Activated naive CD4-positive, alpha-beta T cell treated with anti-CD3 and anti-CD28 coated beads, Interleukin-2, amount 50 U/mL, for 72 hours (primary cell): ENCODE results near the gene NXN. TPM values are rescaled to one million over a fixed set of nuclear protein-coding genes. Genes with fewer than 3 reads are reported as not detected.

Source experiments
- ATAC-seq, 2 donors: fragments of 150-1000 bp; cut with Tn5 transposase; 2 replicates each; pipeline ENCODE4 v1.10.0; 2021; ENCODE audit warnings: mild to moderate bottlenecking in 2 of 2, moderate library complexity in 2 of 2
- DNase-seq, 2 donors: peaks; one replicate each; pipeline ENCODE4 v3.0.0; 2021 to 2022; ENCODE audit warnings: low spot score in 2 of 2
- H3K27ac Mint-ChIP-seq, 2 donors: one replicate each; pipeline ENCODE4 v1.8.0; 2022; ENCODE audit warnings: mild to moderate bottlenecking in 2 of 2, mixed read lengths in 2 of 2
- H3K36me3 Mint-ChIP-seq, 2 donors: one replicate each; pipeline ENCODE4 v1.8.0; 2022; ENCODE audit warnings: mixed read lengths in 2 of 2
- H3K9me3 Mint-ChIP-seq, 2 donors: one replicate each; pipeline ENCODE4 v1.8.0; 2022; ENCODE audit warnings: mixed read lengths in 2 of 2
- total RNA-seq, 2 donors: library from RNA; stranded (reverse); gene quantifications; one replicate each; pipeline ENCODE4 v1.2.3, GENCODE V29; 2022

Gene NXN
- total RNA-seq, 2 donors from 2014 or later: 0.39 to 0.80 TPM

- H3K9me3 Mint-ChIP-seq: no peaks in the 10 kb centered on the region
- H3K27ac Mint-ChIP-seq: no peak overlapping the region
- H3K36me3 Mint-ChIP-seq: no peaks in the 10 kb centered on the region
- ATAC-seq (no peak), DNase-seq (no peak)
These were observed 29.9 kb upstream of the NXN start for GRCh38 chr17:1009229-1010085.

GRCh38 chr17:1008008-1008761 lies 28.6 kb upstream of the NXN start:
- H3K9me3 Mint-ChIP-seq: no peaks in the 10 kb centered on the region
- no peaks in the 10 kb centered on the region for H3K36me3 Mint-ChIP-seq
- DNase-seq (no peak), ATAC-seq (no peak)
- no peak overlapping the region for H3K27ac Mint-ChIP-seq

GRCh38 chr17:1007310-1008007 lies 27.9 kb upstream of the NXN start:
- ATAC-seq: no peak
- Mint-ChIP-seq H3K36me3 (peaks cover 1 to 3% of the 10 kb centered on the region in 2 donors), H3K9me3 (no peaks in the 10 kb centered on the region), H3K27ac (peak overlapping the region in 1 of 2 donors; percentile 23)
- DNase-seq: no peak

DNA sequence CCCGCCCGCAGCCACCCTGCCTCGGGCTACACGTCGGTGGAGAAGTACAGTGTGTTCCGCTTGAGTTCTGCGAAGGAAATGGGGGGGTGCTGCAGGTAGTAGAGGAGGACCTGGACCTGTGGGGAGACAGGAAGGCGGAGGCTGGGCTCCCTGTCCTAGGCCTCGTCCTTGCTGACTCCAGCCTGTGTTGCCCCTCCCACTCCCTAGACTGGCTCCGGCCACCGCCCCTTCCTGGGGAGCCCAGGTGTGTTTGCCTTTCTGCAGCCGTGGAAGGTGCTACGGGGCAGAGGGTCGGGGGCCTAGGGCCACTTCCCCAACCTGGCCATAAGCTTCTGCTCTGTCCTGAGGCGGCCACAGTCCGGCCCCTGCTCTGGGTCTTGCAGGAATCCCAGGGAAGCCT lies 26.5 kb upstream of the NXN start:
- Mint-ChIP-seq H3K36me3 (peaks cover 4 to 8% of the 10 kb centered on the region in 2 donors), H3K9me3 (no peaks in the 10 kb centered on the region), H3K27ac (no peak overlapping the region)
- ATAC-seq: peak in 1 of 2 donors; percentile 35
- no peak for DNase-seq

GRCh38 chr17:1005361-1005946 lies 25.9 kb upstream of the NXN start:
- no peak for ATAC-seq
- Mint-ChIP-seq H3K27ac (peak overlapping the region; percentile 41 to 58), H3K36me3 (peaks cover 4 to 9% of the 10 kb centered on the region in 2 donors), H3K9me3 (no peaks in the 10 kb centered on the region)
- DNase-seq: no peak

- DNase-seq (no peak), ATAC-seq (no peak)
- Mint-ChIP-seq H3K36me3 (peaks cover 4 to 12% of the 10 kb centered on the region in 2 donors), H3K27ac (peak overlapping the region; percentile 41 to 58), H3K9me3 (no peaks in the 10 kb centered on the region)
These were observed 25.3 kb upstream of the NXN start for GRCh38 chr17:1004769-1005295.

DNA sequence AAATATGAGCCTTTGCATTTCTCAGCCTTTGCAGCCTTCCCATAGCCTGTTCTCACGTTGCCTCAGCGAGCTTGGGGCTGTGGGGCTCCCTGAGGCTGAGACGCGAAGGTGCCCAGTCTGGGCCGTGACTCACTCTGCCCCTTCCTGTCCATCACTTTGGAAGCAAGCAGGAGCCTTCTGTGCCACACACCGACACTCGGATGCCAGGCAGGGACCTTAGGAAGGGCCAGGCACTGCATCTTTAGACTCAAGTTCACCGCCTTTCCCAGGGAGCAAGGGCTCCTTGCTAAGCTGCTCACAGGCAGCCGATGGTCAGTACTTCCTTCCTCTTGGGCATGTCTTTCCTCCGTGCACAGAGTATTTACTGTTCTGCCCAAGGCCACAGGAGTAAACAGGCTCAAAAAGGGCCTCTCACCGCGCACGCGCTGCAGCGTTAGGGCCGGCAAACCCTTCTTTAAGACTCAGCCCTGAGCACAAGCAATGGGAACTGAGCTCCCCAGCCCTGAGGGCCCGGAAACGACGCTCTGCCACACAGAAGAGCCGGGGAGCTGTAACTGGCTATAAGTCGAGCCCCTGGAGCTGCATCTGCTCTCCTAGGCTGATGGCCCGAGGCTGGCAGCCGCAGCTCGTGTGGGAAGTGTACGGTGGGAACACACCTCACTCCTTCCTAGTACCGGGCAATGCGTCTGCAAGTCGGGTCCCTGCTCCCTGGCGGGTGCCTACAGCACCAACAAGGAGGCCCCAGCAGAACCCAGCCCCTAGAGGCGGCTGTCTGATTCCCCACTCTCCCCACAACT lies 24.6 kb upstream of the NXN start:
- Mint-ChIP-seq H3K36me3 (peaks cover 4 to 12% of the 10 kb centered on the region in 2 donors), H3K9me3 (no peaks in the 10 kb centered on the region), H3K27ac (no peak overlapping the region)
- DNase-seq (no peak), ATAC-seq (no peak)

- DNase-seq: no peak
- Mint-ChIP-seq H3K27ac (peak overlapping the region in 1 of 2 donors; percentile 77), H3K9me3 (no peaks in the 10 kb centered on the region), H3K36me3 (peaks cover 4 to 12% of the 10 kb centered on the region in 2 donors)
- ATAC-seq: no peak
These were observed 24.0 kb upstream of the NXN start for GRCh38 chr17:1003633-1003971.

GRCh38 chr17:1002771-1003555 lies 23.4 kb upstream of the NXN start:
- DNase-seq (no peak), ATAC-seq (no peak)
- H3K27ac Mint-ChIP-seq: peak overlapping the region; percentile 77 to 79

DNA sequence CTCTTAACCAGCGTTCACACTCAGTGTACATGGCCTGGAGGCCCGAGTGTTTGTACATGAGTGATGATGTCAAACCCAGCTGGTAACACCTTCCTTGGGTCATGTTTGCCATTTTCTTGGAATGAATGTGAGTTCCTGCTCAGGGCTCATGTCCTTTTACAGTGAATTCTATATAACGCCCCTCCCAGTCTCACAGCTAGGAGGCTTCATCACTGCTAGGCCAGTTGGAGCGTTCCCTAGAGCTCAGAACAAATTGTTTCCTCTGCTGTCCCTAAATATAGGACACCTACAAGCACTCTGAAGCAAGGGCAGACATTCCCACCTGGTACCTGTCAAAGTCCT lies 22.8 kb upstream of the NXN start:
- Mint-ChIP-seq H3K36me3 (peaks cover 4 to 12% of the 10 kb centered on the region in 2 donors), H3K27ac (peak overlapping the region; percentile 77 to 79), H3K9me3 (no peaks in the 10 kb centered on the region)
- no peak for DNase-seq
- no peak for ATAC-seq

More at GRCh38 chr17:1002771-1003555, 23.4 kb upstream of the NXN start:
- peaks cover 4 to 12% of the 10 kb centered on the region in 2 donors for H3K36me3 Mint-ChIP-seq
- no peaks in the 10 kb centered on the region for H3K9me3 Mint-ChIP-seq

DNA sequence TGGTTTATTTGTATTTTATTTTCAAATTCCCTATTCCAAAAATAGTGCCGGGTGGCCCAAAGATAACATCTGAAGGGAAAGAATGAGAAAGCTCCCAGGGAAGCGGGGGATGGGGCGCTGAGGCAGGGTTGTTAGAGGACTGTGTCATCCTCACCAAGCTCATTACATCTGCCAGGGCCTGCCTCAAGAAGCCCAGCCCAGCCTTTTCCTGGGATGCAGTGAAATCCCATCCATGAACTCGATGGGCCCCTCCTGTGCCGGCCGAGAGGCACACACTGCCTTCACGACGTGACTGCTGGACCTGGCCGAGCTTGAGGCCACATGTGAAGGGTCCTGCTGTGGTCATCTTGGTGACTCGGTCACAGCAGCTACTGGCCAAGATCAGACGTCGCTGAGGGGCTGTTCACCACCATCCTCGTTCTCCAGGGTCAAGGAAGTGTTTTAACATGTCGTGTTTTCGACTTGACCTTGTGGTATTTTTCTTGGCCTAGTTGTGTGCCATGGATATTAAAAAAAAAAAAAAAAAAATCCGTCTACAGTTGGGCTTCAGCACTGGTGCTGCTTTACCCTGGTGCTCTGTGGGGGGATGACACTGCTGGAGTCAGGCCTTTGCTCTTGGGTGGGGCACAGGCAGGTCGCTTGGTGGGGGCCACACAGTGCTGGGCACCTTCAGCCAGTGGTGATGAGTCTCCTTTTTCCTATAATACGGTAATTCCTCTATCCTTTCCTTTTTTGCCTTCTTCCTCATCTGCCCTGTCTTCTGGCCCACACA lies 22.2 kb upstream of the NXN start:
- Mint-ChIP-seq H3K27ac (peak overlapping the region; percentile 77 to 79), H3K9me3 (no peaks in the 10 kb centered on the region), H3K36me3 (peaks cover 8 to 17% of the 10 kb centered on the region in 2 donors)
- DNase-seq (no peak), ATAC-seq (no peak)

GRCh38 chr17:1000597-1001461 lies 21.3 kb upstream of the NXN start:
- Mint-ChIP-seq H3K27ac (peak overlapping the region in 1 of 2 donors; percentile 84), H3K36me3 (peaks cover 10 to 17% of the 10 kb centered on the region in 2 donors), H3K9me3 (no peaks in the 10 kb centered on the region)
- ATAC-seq (no peak), DNase-seq (no peak)

DNA sequence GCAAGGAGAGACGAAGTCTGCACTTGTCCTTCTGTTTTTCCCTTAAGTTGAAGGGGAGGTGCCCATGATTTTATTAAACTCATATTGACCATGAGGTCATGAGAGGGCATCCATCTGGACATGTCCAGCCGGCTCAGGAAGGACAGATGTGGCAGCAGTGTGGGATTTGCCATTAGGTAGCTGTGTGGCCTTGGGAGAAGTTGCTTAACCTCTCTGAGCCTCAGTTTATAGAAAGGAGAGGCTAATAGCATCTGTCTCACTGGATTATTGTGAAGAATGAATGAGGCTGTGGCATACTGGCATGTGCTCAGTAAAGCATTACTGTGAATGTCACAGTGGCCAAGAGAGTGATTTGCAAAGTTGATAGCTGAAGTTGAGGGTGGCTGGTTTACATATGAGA lies 18.5 kb upstream of the NXN start:
- DNase-seq: no peak
- peaks cover 15% of the 10 kb centered on the region in 2 donors for H3K9me3 Mint-ChIP-seq

More for the DNA sequence above, 18.5 kb upstream of the NXN start:
- Mint-ChIP-seq H3K36me3 (peaks cover 10 to 29% of the 10 kb centered on the region in 2 donors), H3K27ac (peak overlapping the region; percentile 96 to 97)
- no peak for ATAC-seq
